MM.1S (cell line): Measurements from ENCODE around the gene ISL2.

Experiments
- DNase-seq: peaks from one replicate; pipeline ENCODE4 v3.0.0-alpha.2; 2015
- H2AFZ ChIP-seq: fragments of 300-600 bp; sonication (generic); 2 replicates; pipeline ENCODE4 v1.6.0; 2016; ENCODE audit warnings: antibody characterized with exemption, low read length
- H3F3A ChIP-seq: fragments of 300-600 bp; sonication (generic); 2 replicates; pipeline ENCODE4 v1.6.1; 2016; ENCODE audit warnings: mild to moderate bottlenecking, antibody characterized with exemption, low read length, moderate library complexity, mixed read lengths; ENCODE audit not compliant: insufficient read depth
- H3K27ac ChIP-seq: fragments of 300-600 bp; sonication (generic); 2 replicates; pipeline ENCODE4 v1.5.1; 2016; ENCODE audit warnings: mild to moderate bottlenecking, low read length
- H3K27me3 ChIP-seq: fragments of 300-600 bp; sonication (generic); replicated peaks from 2 replicates; pipeline ENCODE4 v1.6.0; 2016; ENCODE audit warnings: low read length; ENCODE audit not compliant: insufficient read depth
- H3K36me3 ChIP-seq: fragments of 300-600 bp; sonication (generic); replicated peaks from 2 replicates; pipeline ENCODE4 v1.6.1; 2016; ENCODE audit warnings: mild to moderate bottlenecking, low read length, mixed read lengths; ENCODE audit not compliant: insufficient read depth
- H3K4me1 ChIP-seq: fragments of 300-600 bp; sonication (generic); 2 replicates; pipeline ENCODE4 v1.6.1; 2016; ENCODE audit warnings: low read length, mixed read lengths
- H3K4me2 ChIP-seq: fragments of 300-600 bp; sonication (generic); 2 replicates; pipeline ENCODE4 v1.6.0; 2016; ENCODE audit warnings: low read depth, low read length
- H3K4me3 ChIP-seq: fragments of 300-600 bp; sonication (generic); 2 replicates; pipeline ENCODE4 v1.5.1; 2016; ENCODE audit warnings: low read length, mixed read lengths
- H3K79me2 ChIP-seq: fragments of 300-600 bp; sonication (generic); 2 replicates; pipeline ENCODE4 v1.6.1; 2016; ENCODE audit warnings: mixed run types, low read length, mixed read lengths
- H3K9ac ChIP-seq: fragments of 300-600 bp; sonication (generic); 2 replicates; pipeline ENCODE4 v1.6.1; 2016; ENCODE audit warnings: low read length, mixed read lengths
- H3K9me2 ChIP-seq: fragments of 300-600 bp; sonication (generic); replicated peaks from 2 replicates; pipeline ENCODE4 v1.6.1; 2016; ENCODE audit warnings: mild to moderate bottlenecking, low read length, mixed read lengths; ENCODE audit not compliant: insufficient read depth
- H3K9me3 ChIP-seq: fragments of 300-600 bp; sonication (generic); replicated peaks from 2 replicates; pipeline ENCODE4 v1.6.1; 2016; ENCODE audit warnings: mild to moderate bottlenecking, low read length, mixed read lengths; ENCODE audit not compliant: insufficient read depth
- H4K20me1 ChIP-seq: fragments of 300-600 bp; sonication (generic); 2 replicates; pipeline ENCODE4 v1.6.1; 2016; ENCODE audit warnings: mild to moderate bottlenecking, low read length, moderate library complexity, mixed read lengths; ENCODE audit not compliant: insufficient read depth
- CTCF ChIP-seq: fragments of 300-600 bp; sonication (generic); IDR thresholded peaks from 2 replicates; pipeline ENCODE4 v1.5.1; 2016; ENCODE audit warnings: antibody characterized with exemption, low read length, mixed read lengths
- EZH2 ChIP-seq: fragments of 300-600 bp; sonication (generic); optimal IDR thresholded peaks from 2 replicates; pipeline ENCODE3; 2017; ENCODE audit warnings: low read depth, mild to moderate bottlenecking, antibody characterized with exemption, low read length, mixed read lengths
- EZH2phosphoT487 ChIP-seq: fragments of 300-600 bp; sonication (generic); IDR thresholded peaks from 2 replicates; pipeline ENCODE4 v1.6.1; 2018; ENCODE audit warnings: antibody characterized with exemption, low read length

Gene ISL2

DNA sequence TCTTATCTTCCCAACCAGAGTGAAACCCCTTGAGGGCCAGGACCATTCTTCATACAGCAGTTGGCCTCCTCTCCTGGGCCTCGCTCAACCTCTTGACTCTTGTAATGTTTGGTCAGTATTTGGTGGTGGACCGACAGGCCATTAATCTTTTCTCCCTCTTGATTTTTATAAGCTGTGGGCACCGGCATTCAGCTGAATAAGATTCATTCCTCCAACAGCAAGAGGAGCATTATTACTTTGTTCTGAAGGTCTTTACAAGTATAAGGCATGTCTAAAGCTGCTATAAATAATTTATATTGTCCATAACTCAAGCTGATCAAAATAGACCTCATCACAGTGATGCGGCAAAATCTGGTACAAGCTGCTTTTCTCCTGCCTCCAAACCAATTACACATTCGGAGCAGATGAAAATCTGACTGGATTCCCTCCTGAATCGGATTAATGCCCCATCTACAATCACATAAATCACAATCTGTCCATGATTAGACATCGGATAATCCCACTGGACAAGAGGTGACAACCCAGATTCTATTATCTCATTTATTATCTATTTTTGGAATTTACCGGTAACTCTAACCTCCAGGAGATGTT is 8.4 kb upstream of the ISL2 start:
- Histone ChIP-seq H3K4me1 (no peaks in the 10 kb centered on the region), H3F3A (no peaks in the 10 kb centered on the region), H3K4me3 (no peak overlapping the region), H4K20me1 (no peaks in the 10 kb centered on the region), H2AFZ (no peak overlapping the region), H3K36me3 (no peaks in the 10 kb centered on the region), H3K79me2 (no peaks in the 10 kb centered on the region), H3K9ac (no peak overlapping the region), H3K9me2 (no peaks in the 10 kb centered on the region), H3K4me2 (no peak overlapping the region), H3K9me3 (no peaks in the 10 kb centered on the region), H3K27me3 (no peaks in the 10 kb centered on the region), H3K27ac (no peak overlapping the region)
- no peak for DNase-seq
- TF ChIP-seq EZH2phosphoT487 = no peak
- no peak for TF ChIP-seq EZH2
- TF ChIP-seq CTCF = no peak

GRCh38 chr15:76328958-76329357 is 7.6 kb upstream of the ISL2 start:
- Histone ChIP-seq H3K4me1 (no peaks in the 10 kb centered on the region), H4K20me1 (no peaks in the 10 kb centered on the region), H3K36me3 (no peaks in the 10 kb centered on the region), H3K4me2 (no peak overlapping the region), H2AFZ (no peak overlapping the region), H3K9ac (no peak overlapping the region), H3K9me3 (no peaks in the 10 kb centered on the region), H3K79me2 (no peaks in the 10 kb centered on the region), H3K27me3 (no peaks in the 10 kb centered on the region), H3K27ac (no peak overlapping the region), H3K9me2 (no peaks in the 10 kb centered on the region), H3F3A (no peaks in the 10 kb centered on the region), H3K4me3 (no peak overlapping the region)
- TF ChIP-seq EZH2 = no peak
- no peak for TF ChIP-seq CTCF
- no peak for TF ChIP-seq EZH2phosphoT487
- no peak for DNase-seq

DNA sequence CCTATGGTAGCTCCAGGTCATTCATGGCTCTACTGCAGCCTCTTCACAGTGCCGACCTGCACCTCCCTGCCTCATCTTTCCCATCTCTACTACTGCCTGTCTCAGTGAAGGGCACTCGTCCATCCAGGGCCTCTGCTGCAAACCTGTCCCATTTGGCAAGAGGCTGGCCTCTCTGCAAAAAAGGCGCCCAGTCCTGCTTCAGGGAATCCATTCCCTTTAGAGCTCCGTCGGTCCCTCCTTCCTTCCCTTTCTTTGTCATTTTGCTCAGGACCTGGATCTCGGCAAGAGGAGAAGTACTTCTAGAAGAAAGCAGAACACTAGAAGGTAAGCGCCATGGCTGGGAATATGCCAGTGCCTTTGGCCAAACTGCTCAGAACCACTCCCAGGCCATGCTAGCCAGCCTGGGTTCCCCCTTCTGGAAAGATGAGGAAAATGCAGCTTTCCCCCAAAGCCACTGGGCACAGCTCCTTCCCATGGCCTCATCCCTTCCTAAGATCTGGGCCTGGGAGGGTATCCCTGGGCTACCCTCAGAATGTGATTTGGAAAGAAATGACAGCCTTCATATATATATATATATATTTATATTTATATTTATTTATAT is 6.4 kb upstream of the ISL2 start:
- no peak for TF ChIP-seq EZH2phosphoT487
- TF ChIP-seq CTCF = no peak; the same call in 1 of the 2 replicates
- TF ChIP-seq EZH2 = no peak
- Histone ChIP-seq H3K4me2 (no peak overlapping the region), H3K9me3 (no peaks in the 10 kb centered on the region), H3F3A (no peaks in the 10 kb centered on the region), H3K9ac (no peak overlapping the region), H3K27ac (no peak overlapping the region), H3K4me3 (no peak overlapping the region), H3K36me3 (no peaks in the 10 kb centered on the region), H3K27me3 (no peaks in the 10 kb centered on the region), H4K20me1 (no peaks in the 10 kb centered on the region), H3K9me2 (no peaks in the 10 kb centered on the region), H3K4me1 (no peaks in the 10 kb centered on the region), H2AFZ (0 out of 2 replicates have a peak overlapping the region, but pooled peaks have one; percentile 19), H3K79me2 (no peaks in the 10 kb centered on the region)
- DNase-seq = no peak
